GM23338 (cell line): Measurements from ENCODE around the gene ZMAT1.

Experiments
- EZH2 ChIP-seq: fragments of 200-600 bp; sonication (generic); IDR thresholded peaks from one replicate; pipeline ENCODE4 v1.8.0; 2017; ENCODE audit warnings: antibody characterized with exemption, mild to moderate bottlenecking, low read depth; ENCODE audit not compliant: unreplicated experiment
- EZH2phosphoT487 ChIP-seq: fragments of 200-600 bp; sonication (generic); IDR thresholded peaks from one replicate; pipeline ENCODE4 v1.8.1; 2018; ENCODE audit warnings: antibody characterized with exemption; ENCODE audit not compliant: unreplicated experiment
- NANOG ChIP-seq: IDR thresholded peaks from 2 replicates; pipeline ENCODE4 v1.6.1; 2016; ENCODE audit warnings: antibody characterized with exemption, borderline replicate concordance
- POLR2AphosphoS5 ChIP-seq: IDR thresholded peaks from 2 replicates; pipeline ENCODE4 v1.6.1; 2016; ENCODE audit warnings: antibody characterized with exemption, low read depth
- STAT1 ChIP-seq: IDR thresholded peaks from one replicate; pipeline ENCODE4 v1.6.1; 2016; ENCODE audit warnings: antibody characterized with exemption; ENCODE audit not compliant: unreplicated experiment
- ZNF331 ChIP-seq: fragments of 250-450 bp; sonication (Bioruptor Pico); IDR thresholded peaks from 2 replicates; pipeline ENCODE4 v1.5.0; 2020; ENCODE audit warnings: low read depth, mild to moderate bottlenecking, moderate library complexity
- TF ChIP-seq, protein P1 (sequence below), 2 experiments: fragments of 200-600 bp in 1 of 2; sonication (generic) in 1 of 2; conservative IDR thresholded peaks; 2 replicates each; pipeline versions ENCODE4 v1.5.1 to v1.6.1; 2016 to 2017; ENCODE audit warnings: antibody characterized with exemption in 2 of 2, low read depth in 2 of 2, mild to moderate bottlenecking in 2 of 2, moderate library complexity in 1 of 2
- TF ChIP-seq, protein P2 (sequence below): IDR thresholded peaks from one replicate; pipeline ENCODE4 v1.6.1; 2018; ENCODE audit warnings: antibody characterized with exemption; ENCODE audit not compliant: unreplicated experiment

DNA sequence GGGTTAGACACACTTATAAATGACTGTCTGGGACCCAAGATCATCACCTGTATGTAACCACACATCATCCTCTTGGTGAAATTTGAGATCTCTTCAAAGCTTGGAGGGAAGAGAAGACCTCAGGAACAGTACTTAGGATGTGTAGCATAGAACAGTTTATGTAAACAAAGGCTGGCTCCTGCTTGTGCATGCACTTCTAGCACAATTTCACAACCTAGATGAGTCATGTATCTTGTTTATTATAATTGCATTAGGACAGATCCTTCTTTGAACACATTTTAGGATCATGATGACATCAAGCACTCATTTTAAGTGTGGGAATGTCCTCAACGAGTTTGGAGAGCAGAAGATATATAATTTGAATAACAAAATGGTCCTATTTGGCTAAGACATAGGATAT, 26.3 kb upstream of the ZMAT1 start:
- TF ChIP-seq, protein P1, sequence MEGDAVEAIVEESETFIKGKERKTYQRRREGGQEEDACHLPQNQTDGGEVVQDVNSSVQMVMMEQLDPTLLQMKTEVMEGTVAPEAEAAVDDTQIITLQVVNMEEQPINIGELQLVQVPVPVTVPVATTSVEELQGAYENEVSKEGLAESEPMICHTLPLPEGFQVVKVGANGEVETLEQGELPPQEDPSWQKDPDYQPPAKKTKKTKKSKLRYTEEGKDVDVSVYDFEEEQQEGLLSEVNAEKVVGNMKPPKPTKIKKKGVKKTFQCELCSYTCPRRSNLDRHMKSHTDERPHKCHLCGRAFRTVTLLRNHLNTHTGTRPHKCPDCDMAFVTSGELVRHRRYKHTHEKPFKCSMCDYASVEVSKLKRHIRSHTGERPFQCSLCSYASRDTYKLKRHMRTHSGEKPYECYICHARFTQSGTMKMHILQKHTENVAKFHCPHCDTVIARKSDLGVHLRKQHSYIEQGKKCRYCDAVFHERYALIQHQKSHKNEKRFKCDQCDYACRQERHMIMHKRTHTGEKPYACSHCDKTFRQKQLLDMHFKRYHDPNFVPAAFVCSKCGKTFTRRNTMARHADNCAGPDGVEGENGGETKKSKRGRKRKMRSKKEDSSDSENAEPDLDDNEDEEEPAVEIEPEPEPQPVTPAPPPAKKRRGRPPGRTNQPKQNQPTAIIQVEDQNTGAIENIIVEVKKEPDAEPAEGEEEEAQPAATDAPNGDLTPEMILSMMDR (conservative IDR thresholded peaks at IDR 0.05; ENCODE audit: low read depth in 2 of 2): no peak
- TF ChIP-seq STAT1 (no peak), POLR2AphosphoS5 (no peak), EZH2phosphoT487 (no peak), EZH2 (no peak), NANOG (no peak), ZNF331 (no peak)
- TF ChIP-seq, protein P2, sequence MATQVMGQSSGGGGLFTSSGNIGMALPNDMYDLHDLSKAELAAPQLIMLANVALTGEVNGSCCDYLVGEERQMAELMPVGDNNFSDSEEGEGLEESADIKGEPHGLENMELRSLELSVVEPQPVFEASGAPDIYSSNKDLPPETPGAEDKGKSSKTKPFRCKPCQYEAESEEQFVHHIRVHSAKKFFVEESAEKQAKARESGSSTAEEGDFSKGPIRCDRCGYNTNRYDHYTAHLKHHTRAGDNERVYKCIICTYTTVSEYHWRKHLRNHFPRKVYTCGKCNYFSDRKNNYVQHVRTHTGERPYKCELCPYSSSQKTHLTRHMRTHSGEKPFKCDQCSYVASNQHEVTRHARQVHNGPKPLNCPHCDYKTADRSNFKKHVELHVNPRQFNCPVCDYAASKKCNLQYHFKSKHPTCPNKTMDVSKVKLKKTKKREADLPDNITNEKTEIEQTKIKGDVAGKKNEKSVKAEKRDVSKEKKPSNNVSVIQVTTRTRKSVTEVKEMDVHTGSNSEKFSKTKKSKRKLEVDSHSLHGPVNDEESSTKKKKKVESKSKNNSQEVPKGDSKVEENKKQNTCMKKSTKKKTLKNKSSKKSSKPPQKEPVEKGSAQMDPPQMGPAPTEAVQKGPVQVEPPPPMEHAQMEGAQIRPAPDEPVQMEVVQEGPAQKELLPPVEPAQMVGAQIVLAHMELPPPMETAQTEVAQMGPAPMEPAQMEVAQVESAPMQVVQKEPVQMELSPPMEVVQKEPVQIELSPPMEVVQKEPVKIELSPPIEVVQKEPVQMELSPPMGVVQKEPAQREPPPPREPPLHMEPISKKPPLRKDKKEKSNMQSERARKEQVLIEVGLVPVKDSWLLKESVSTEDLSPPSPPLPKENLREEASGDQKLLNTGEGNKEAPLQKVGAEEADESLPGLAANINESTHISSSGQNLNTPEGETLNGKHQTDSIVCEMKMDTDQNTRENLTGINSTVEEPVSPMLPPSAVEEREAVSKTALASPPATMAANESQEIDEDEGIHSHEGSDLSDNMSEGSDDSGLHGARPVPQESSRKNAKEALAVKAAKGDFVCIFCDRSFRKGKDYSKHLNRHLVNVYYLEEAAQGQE: no peak
